IMR-90 (cell line): Measurements from ENCODE around the gene FBXL7. TPM values are rescaled to one million over a fixed set of nuclear protein-coding genes. Genes with fewer than 3 reads are reported as not detected.

Experiments used
- ATAC-seq: fragments of 200-7000 bp; cut with Tn5 transposase; 2 replicates; pipeline ENCODE4 v1.9.1; 2020; ENCODE audit warnings: low read depth, mild to moderate bottlenecking, moderate library complexity
- BruUV-seq: library from RNA; stranded (reverse); fragments of 400-500 nt; replicated peaks from 2 replicates; lab custom pipeline; 2021; lab: Mats Ljungman, UMichigan
- CTCF ChIA-PET: fragments of 300-600 bp; formaldehyde crosslinking; extraction: SDS; loops from one replicate; lab custom pipeline; 2021; ENCODE audit warnings: antibody characterized with exemption; lab: Yijun Ruan, JAX
- POLR2A ChIA-PET: fragments of 300-600 bp; sonication (Branson Sonifier 250); formaldehyde crosslinking; loops from one replicate; lab custom pipeline; 2022; ENCODE audit warnings: antibody characterized with exemption; ENCODE audit not compliant: unreplicated experiment; lab: Charles Lee
- DNase-seq: peaks from one replicate; pipeline ENCODE4 v3.0.0; 2013
- H2AFZ ChIP-seq: replicated peaks from 2 replicates; pipeline ENCODE3; 2013; ENCODE audit warnings: low read length, mild to moderate bottlenecking; ENCODE audit not compliant: poor library complexity
- H2AK5ac ChIP-seq: 2 replicates; pipeline ENCODE4 v1.6.1; 2013; ENCODE audit warnings: low read depth, low read length, inconsistent platforms
- H2AK9ac ChIP-seq: replicated peaks from 2 replicates; pipeline ENCODE3; 2013; ENCODE audit warnings: mild to moderate bottlenecking, low read depth, low read length, moderate library complexity; ENCODE audit not compliant: poor library complexity
- H2BK120ac ChIP-seq: 2 replicates; pipeline ENCODE4 v1.6.1; 2013; ENCODE audit warnings: low read depth, low read length, inconsistent platforms
- H2BK15ac ChIP-seq: 3 replicates; pipeline ENCODE4 v1.6.1; 2013; ENCODE audit warnings: low read depth, low read length, inconsistent platforms
- H2BK20ac ChIP-seq: 2 replicates; pipeline ENCODE4 v1.6.1; 2013; ENCODE audit warnings: low read depth, mild to moderate bottlenecking, inconsistent platforms, low read length, moderate library complexity
- H2BK5ac ChIP-seq: 2 replicates; pipeline ENCODE4 v1.6.1; 2013; ENCODE audit warnings: mild to moderate bottlenecking, low read depth, low read length, inconsistent platforms; ENCODE audit not compliant: poor library complexity, severe bottlenecking
- H3K14ac ChIP-seq: replicated peaks from 2 replicates; pipeline ENCODE4 v1.6.1; 2013; ENCODE audit warnings: low read depth, low read length, inconsistent platforms
- H3K18ac ChIP-seq: 2 replicates; pipeline ENCODE4 v1.6.1; 2013; ENCODE audit warnings: low read depth, low read length, control low read depth
- H3K23ac ChIP-seq: 2 replicates; pipeline ENCODE4 v1.6.1; 2013; ENCODE audit warnings: low read depth, low read length, inconsistent platforms
- H3K27ac ChIP-seq: 2 replicates; pipeline ENCODE4 v1.5.1; 2013; ENCODE audit warnings: mild to moderate bottlenecking, control low read depth, low read length; ENCODE audit not compliant: insufficient read depth
- H3K27me3 ChIP-seq: 2 replicates; pipeline ENCODE4 v1.6.1; 2013; ENCODE audit warnings: low read length; ENCODE audit not compliant: control insufficient read depth, insufficient read depth
- H3K36me3 ChIP-seq: 2 replicates; pipeline ENCODE4 v1.6.1; 2013; ENCODE audit warnings: low read length, mixed read lengths; ENCODE audit not compliant: control insufficient read depth, insufficient read depth
- H3K4ac ChIP-seq: 2 replicates; pipeline ENCODE4 v1.6.1; 2013; ENCODE audit warnings: low read depth, low read length, inconsistent platforms
- H3K4me1 ChIP-seq: 2 replicates; pipeline ENCODE4 v1.6.1; 2013; ENCODE audit warnings: low read length, mixed read lengths; ENCODE audit not compliant: control insufficient read depth, insufficient read depth
- H3K4me2 ChIP-seq: 2 replicates; pipeline ENCODE4 v1.6.1; 2013; ENCODE audit warnings: low read depth, mild to moderate bottlenecking, control low read depth, low read length, moderate library complexity
- H3K4me3 ChIP-seq: 2 replicates; pipeline ENCODE4 v1.5.1; 2013; ENCODE audit warnings: low read depth, mild to moderate bottlenecking, control low read depth, low read length, moderate library complexity; ENCODE audit not compliant: insufficient read depth
- H3K56ac ChIP-seq: 2 replicates; pipeline ENCODE4 v1.6.1; 2013; ENCODE audit warnings: low read length, inconsistent platforms; ENCODE audit not compliant: insufficient read depth; ENCODE audit errors: extremely low read depth
- H3K79me1 ChIP-seq, 2 experiments: 2 replicates each; pipeline ENCODE4 v1.6.1; 2013; ENCODE audit warnings: low read length in 2 of 2, inconsistent platforms in 1 of 2, low read depth in 1 of 2
- H3K9ac ChIP-seq: 2 replicates; pipeline ENCODE4 v1.6.1; 2013; ENCODE audit warnings: low read depth, low read length, control low read depth
- H3K9me1 ChIP-seq: 2 replicates; pipeline ENCODE4 v1.6.1; 2013; ENCODE audit warnings: low read length, inconsistent platforms; ENCODE audit not compliant: insufficient read depth
- H3K9me3 ChIP-seq: 2 replicates; pipeline ENCODE4 v1.6.1; 2013; ENCODE audit warnings: low read length; ENCODE audit not compliant: control insufficient read depth, insufficient read depth
- H4K20me1 ChIP-seq: 2 replicates; pipeline ENCODE4 v1.6.1; 2013; ENCODE audit warnings: low read length, inconsistent platforms; ENCODE audit not compliant: insufficient read depth
- H4K5ac ChIP-seq: 2 replicates; pipeline ENCODE4 v1.6.1; 2013; ENCODE audit warnings: mild to moderate bottlenecking, low read depth, low read length, control low read depth
- H4K8ac ChIP-seq, 2 experiments: 2 replicates each; pipeline ENCODE4 v1.6.1; 2013; ENCODE audit warnings: low read depth in 2 of 2, low read length in 2 of 2, control low read depth in 1 of 2, inconsistent platforms in 1 of 2
- H4K91ac ChIP-seq: 2 replicates; pipeline ENCODE4 v1.6.1; 2013; ENCODE audit warnings: low read depth, low read length, inconsistent platforms; ENCODE audit not compliant: insufficient read depth
- MAZ ChIP-seq: IDR thresholded peaks from 2 replicates; pipeline ENCODE4 v1.6.1; 2012; ENCODE audit warnings: low read depth, mild to moderate bottlenecking, low read length, improper control_type of control experiment, moderate library complexity, borderline replicate concordance
- MXI1 ChIP-seq: IDR thresholded peaks from 2 replicates; pipeline ENCODE4 v1.6.1; 2012; ENCODE audit warnings: low read depth, mild to moderate bottlenecking, low read length, moderate library complexity, borderline replicate concordance
- NFE2L2 ChIP-seq: fragments of 150-350 bp; IDR thresholded peaks from 2 replicates; pipeline ENCODE4 v1.6.1; 2016; ENCODE audit warnings: low read depth, mild to moderate bottlenecking, low read length
- POLR2A ChIP-seq: IDR thresholded peaks from 2 replicates; pipeline ENCODE4 v1.6.1; 2012; ENCODE audit warnings: mild to moderate bottlenecking, low read depth, low read length
- RCOR1 ChIP-seq: IDR thresholded peaks from 2 replicates; pipeline ENCODE4 v1.6.1; 2012; ENCODE audit warnings: mild to moderate bottlenecking, low read length, improper control_type of control experiment; ENCODE audit not compliant: insufficient replicate concordance
- RFX5 ChIP-seq: IDR thresholded peaks from 2 replicates; pipeline ENCODE4 v1.8.0; 2012; ENCODE audit warnings: low read depth, mild to moderate bottlenecking, low read length, moderate library complexity
- WGBS, 2 experiments: methylation state at CpG; one replicate each; pipeline versions ENCODE4 v1.1.5 to v1.1.7; 2013; ENCODE audit warnings: missing lambda C conversion rate in 2 of 2; ENCODE audit not compliant: insufficient read length in 1 of 2; ENCODE audit errors: extremely low coverage in 2 of 2; 5-methylcytosine and 5-hydroxymethylcytosine counted together
- dilution Hi-C: fragments of 300-500 bp; cut with HindIII; formaldehyde crosslinking; loops from one replicate; pipeline ENCODE4 v1.14.3; 2018; ENCODE audit warnings: low sequenced_read_pairs; ENCODE audit not compliant: unreplicated experiment
- in situ Hi-C: fragments of 300-500 bp; cut with MboI; formaldehyde crosslinking; loops from 3 replicates; pipeline ENCODE4 v1.14.3; 2019; ENCODE audit warnings: low sequenced_read_pairs, inconsistent platforms, mixed read lengths
- intact Hi-C: fragments of 100-400 bp; cut with micrococcal nuclease; formaldehyde crosslinking; loops from 2 replicates; pipeline ENCODE4 v1.10.0; 2022
- polyA plus RNA-seq, 3 experiments: library from polyadenylated mRNA; depleted of rRNA; stranded (reverse); fragments of >200 nt; gene quantifications; 2 replicates each; pipeline ENCODE4 v1.2.3, GENCODE V29; 2012; ENCODE audit warnings: low replicate concordance in 1 of 3
- total RNA-seq: library from RNA; depleted of rRNA; stranded (reverse); fragments of >200 nt; gene quantifications from 2 replicates; pipeline ENCODE4 v1.2.3, GENCODE V29; 2012
- TF ChIP-seq, protein P1 (sequence below): fragments of 150-350 bp; IDR thresholded peaks from 2 replicates; pipeline ENCODE4 v1.6.1; 2016; ENCODE audit warnings: low read depth, mild to moderate bottlenecking, low read length, moderate library complexity, borderline replicate concordance

Gene FBXL7
- total and polyA plus RNA-seq, 2 of the 4 experiments (the other 2 are of a cell fraction), result 4.1 to 10.2 TPM

DNA sequence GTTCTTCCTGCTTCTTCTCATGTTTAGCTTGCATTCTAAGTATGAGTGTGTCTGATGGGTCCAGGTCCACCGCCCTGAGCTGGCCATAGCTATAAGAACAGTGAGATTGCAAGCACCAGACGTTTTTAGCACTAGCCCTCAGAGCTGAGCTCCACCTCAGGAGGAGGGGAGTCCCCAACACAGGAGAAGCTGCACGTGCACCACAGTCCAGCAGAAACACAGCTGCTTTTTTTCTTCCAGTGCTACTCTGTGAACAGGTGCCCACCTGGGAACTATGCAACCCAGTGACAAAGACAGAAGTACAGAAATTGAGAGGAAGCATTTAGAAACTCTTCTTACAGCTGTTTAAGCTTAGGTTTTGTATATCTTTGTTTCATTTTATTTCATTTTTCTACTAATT, 380.2 kb downstream of the FBXL7 start:
- no peak overlapping the region for H2BK120ac ChIP-seq
- H3K9ac ChIP-seq, result no peak overlapping the region
- no peak overlapping the region for H2AFZ ChIP-seq
- peaks cover 0 to 3% of the 10 kb centered on the region in 2 experiments; a peak in 2 of 4 replicates for H3K79me1 ChIP-seq
- ChIA-PET CTCF (no interaction called here), POLR2A (no interaction called here)
- no peak overlapping the region for H3K56ac ChIP-seq
- peaks cover 4% of the 10 kb centered on the region for H3K9me1 ChIP-seq
- WGBS, 2 experiments, result no CpG with 5 or more reads among the region's 3 CpGs
- no peak overlapping the region for H3K27ac ChIP-seq
- no peak overlapping the region for H3K4me2 ChIP-seq
- dilution Hi-C loops, result no loop called here
- no peak overlapping the region for H3K4ac ChIP-seq
- no peaks in the 10 kb centered on the region; the same call in 1 of the 2 replicates for H3K4me1 ChIP-seq
- TF ChIP-seq MXI1 (no peak), NFE2L2 (no peak), RCOR1 (no peak), POLR2A (no peak), RFX5 (no peak), MAZ (no peak)
- TF ChIP-seq, protein P1, sequence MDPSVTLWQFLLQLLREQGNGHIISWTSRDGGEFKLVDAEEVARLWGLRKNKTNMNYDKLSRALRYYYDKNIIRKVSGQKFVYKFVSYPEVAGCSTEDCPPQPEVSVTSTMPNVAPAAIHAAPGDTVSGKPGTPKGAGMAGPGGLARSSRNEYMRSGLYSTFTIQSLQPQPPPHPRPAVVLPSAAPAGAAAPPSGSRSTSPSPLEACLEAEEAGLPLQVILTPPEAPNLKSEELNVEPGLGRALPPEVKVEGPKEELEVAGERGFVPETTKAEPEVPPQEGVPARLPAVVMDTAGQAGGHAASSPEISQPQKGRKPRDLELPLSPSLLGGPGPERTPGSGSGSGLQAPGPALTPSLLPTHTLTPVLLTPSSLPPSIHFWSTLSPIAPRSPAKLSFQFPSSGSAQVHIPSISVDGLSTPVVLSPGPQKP, result no peak
- H3K4me3 ChIP-seq, result no peak overlapping the region
- H2BK15ac ChIP-seq, result no peak overlapping the region
- intact Hi-C loops, result no loop called here
- no peak overlapping the region for H2BK5ac ChIP-seq
- H4K8ac ChIP-seq, result no peak overlapping the region
- H3K18ac ChIP-seq, result no peak overlapping the region
- H3K23ac ChIP-seq, result no peak overlapping the region
- no peaks in the 10 kb centered on the region for H3K36me3 ChIP-seq
- H4K20me1 ChIP-seq, result no peaks in the 10 kb centered on the region; the same call in 1 of the 2 replicates
- in situ Hi-C loops, result no loop called here
- no peak overlapping the region for H2BK20ac ChIP-seq
- H4K5ac ChIP-seq, result no peak overlapping the region
- ATAC-seq, result no peak
- BruUV-seq, result no TSS peak
- no peak overlapping the region for H2AK9ac ChIP-seq
- H3K9me3 ChIP-seq, result no peaks in the 10 kb centered on the region
- no peak overlapping the region for H2AK5ac ChIP-seq
- no peaks in the 10 kb centered on the region for H3K27me3 ChIP-seq
- H3K14ac ChIP-seq, result no peak overlapping the region
- H4K91ac ChIP-seq, result no peak overlapping the region
- no peak for DNase-seq
